Smooth muscle cell (in vitro differentiated cells): Measurements from ENCODE around the gene VPS37C. TPM values are rescaled to one million over a fixed set of nuclear protein-coding genes. Genes with fewer than 3 reads are reported as not detected.

Source experiments
- DNase-seq: peaks from one replicate; lab custom pipeline; 2025; ENCODE audit not compliant: unreplicated experiment; lab: John Stamatoyannopoulos, UW
- H2AFZ ChIP-seq: fragments of 200-600 bp; sonication (generic); 2 replicates; pipeline ENCODE4 v1.6.0; 2016; ENCODE audit warnings: antibody characterized with exemption, low read depth, mild to moderate bottlenecking
- H3F3A ChIP-seq: fragments of 200-600 bp; sonication (generic); 2 replicates; pipeline ENCODE4 v1.6.0; 2017; ENCODE audit warnings: antibody characterized with exemption, low read depth
- H3K27ac ChIP-seq: fragments of 200-600 bp; sonication (generic); 2 replicates; pipeline ENCODE4 v1.5.1; 2016; ENCODE audit warnings: low read depth, mild to moderate bottlenecking
- H3K27me3 ChIP-seq: fragments of 200-600 bp; sonication (generic); 2 replicates; pipeline ENCODE4 v1.6.1; 2016; ENCODE audit warnings: low read depth, mild to moderate bottlenecking
- H3K36me3 ChIP-seq: fragments of 200-600 bp; sonication (generic); 2 replicates; pipeline ENCODE4 v1.5.1; 2016; ENCODE audit warnings: low read depth
- H3K4me1 ChIP-seq: fragments of 200-600 bp; sonication (generic); 2 replicates; pipeline ENCODE4 v1.5.1; 2016; ENCODE audit warnings: low read depth
- H3K4me2 ChIP-seq: fragments of 200-600 bp; sonication (generic); 2 replicates; pipeline ENCODE4 v1.6.0; 2016; ENCODE audit warnings: mild to moderate bottlenecking
- H3K4me3 ChIP-seq: fragments of 200-600 bp; sonication (generic); 2 replicates; pipeline ENCODE4 v1.5.1; 2016; ENCODE audit warnings: mild to moderate bottlenecking
- H3K79me2 ChIP-seq: fragments of 200-600 bp; sonication (generic); 2 replicates; pipeline ENCODE4 v1.6.0; 2016; ENCODE audit warnings: low read depth, mild to moderate bottlenecking
- H3K9ac ChIP-seq: fragments of 200-600 bp; sonication (generic); 2 replicates; pipeline ENCODE4 v1.6.0; 2016; ENCODE audit warnings: low read depth
- H3K9me3 ChIP-seq: fragments of 200-600 bp; sonication (generic); replicated peaks from 2 replicates; pipeline ENCODE4 v1.5.1; 2016; ENCODE audit warnings: low read depth
- H4K20me1 ChIP-seq: fragments of 200-600 bp; sonication (generic); 2 replicates; pipeline ENCODE4 v1.6.0; 2016; ENCODE audit warnings: low read depth
- CTCF ChIP-seq: fragments of 200-600 bp; sonication (generic); IDR thresholded peaks from 2 replicates; pipeline ENCODE4 v1.5.1; 2017; ENCODE audit warnings: borderline replicate concordance, mild to moderate bottlenecking, antibody characterized with exemption; ENCODE audit not compliant: insufficient read depth, poor library complexity, severe bottlenecking
- WGBS: methylation state at CpG from one replicate; pipeline ENCODE4 v1.1.7; 2016; ENCODE audit warnings: low lambda C conversion rate; 5-methylcytosine and 5-hydroxymethylcytosine counted together
- polyA plus RNA-seq: library from polyadenylated mRNA; unstranded; fragments of >200 nt; fragmentation: Nextera tagmentation; extraction: Ambion mirVana; gene quantifications from 2 replicates; pipeline ENCODE4 v1.2.1, GENCODE V29; 2016
- total RNA-seq: library from RNA; depleted of rRNA; stranded (reverse); fragments of >200 nt; gene quantifications from 2 replicates; pipeline ENCODE4 v1.2.3, GENCODE V29; 2014

VPS37C gene
- total and polyA plus RNA-seq, 2 experiments from 2014 or later, result 8.8 to 15.4 TPM

- no peak overlapping the region for H2AFZ ChIP-seq
- no peak overlapping the region for H3K4me3 ChIP-seq
- peaks cover 44% of the 10 kb centered on the region for H4K20me1 ChIP-seq
- H3K4me1 ChIP-seq, result no peaks in the 10 kb centered on the region
- H3K27me3 ChIP-seq, result no peaks in the 10 kb centered on the region
- H3K36me3 ChIP-seq, result no peaks in the 10 kb centered on the region
- no peak overlapping the region for H3K27ac ChIP-seq
- H3K79me2 ChIP-seq, result no peaks in the 10 kb centered on the region
- peaks cover 14% of the 10 kb centered on the region for H3F3A ChIP-seq
- no peak overlapping the region for H3K4me2 ChIP-seq
- H3K9ac ChIP-seq, result no peak overlapping the region
- 95% methylated on average over 7 of the region's 7 CpGs for WGBS
- DNase-seq, result no peak
- H3K9me3 ChIP-seq, result no peaks in the 10 kb centered on the region
- TF ChIP-seq CTCF, result no peak
Measured at GRCh38 chr11:61133145-61133544, 28.1 kb downstream of the VPS37C start.

- H3K9me3 ChIP-seq, result no peaks in the 10 kb centered on the region
- H4K20me1 ChIP-seq, result peaks cover 39% of the 10 kb centered on the region
- H3F3A ChIP-seq, result peaks cover 14% of the 10 kb centered on the region
- no peak overlapping the region for H3K4me2 ChIP-seq
- H3K9ac ChIP-seq, result no peak overlapping the region
- H3K27ac ChIP-seq, result no peak overlapping the region
- no peak overlapping the region for H2AFZ ChIP-seq
- TF ChIP-seq CTCF, result no peak
- 100% methylated on average over 5 of the region's 5 CpGs for WGBS
- no peaks in the 10 kb centered on the region for H3K27me3 ChIP-seq
- DNase-seq, result no peak
- H3K36me3 ChIP-seq, result no peaks in the 10 kb centered on the region
- H3K4me1 ChIP-seq, result no peaks in the 10 kb centered on the region
- H3K79me2 ChIP-seq, result no peaks in the 10 kb centered on the region
- H3K4me3 ChIP-seq, result no peak overlapping the region
Measured at GRCh38 chr11:61132646-61133045, 28.6 kb downstream of the VPS37C start.

GRCh38 chr11:61131998-61132555 lies 29.1 kb downstream of the VPS37C start:
- H2AFZ ChIP-seq, result no peak overlapping the region
- H3K9me3 ChIP-seq, result no peaks in the 10 kb centered on the region
- DNase-seq, result no peak
- no peaks in the 10 kb centered on the region for H3K36me3 ChIP-seq
- peaks cover 35% of the 10 kb centered on the region for H4K20me1 ChIP-seq
- H3K9ac ChIP-seq, result no peak overlapping the region
- peaks cover 14% of the 10 kb centered on the region for H3F3A ChIP-seq
- H3K27me3 ChIP-seq, result no peaks in the 10 kb centered on the region
- H3K4me3 ChIP-seq, result no peak overlapping the region
- H3K4me1 ChIP-seq, result no peaks in the 10 kb centered on the region
- H3K4me2 ChIP-seq, result no peak overlapping the region
- no peak for TF ChIP-seq CTCF
- H3K27ac ChIP-seq, result no peak overlapping the region
- WGBS, result 99% methylated on average over 17 of the region's 19 CpGs
- no peaks in the 10 kb centered on the region for H3K79me2 ChIP-seq

GRCh38 chr11:61131586-61131985 lies 29.6 kb downstream of the VPS37C start:
- Histone ChIP-seq H3K27me3 (no peaks in the 10 kb centered on the region), H3K4me3 (no peak overlapping the region), H2AFZ (no peak overlapping the region), H3F3A (peaks cover 14% of the 10 kb centered on the region), H3K4me1 (no peaks in the 10 kb centered on the region), H3K9ac (no peak overlapping the region), H3K4me2 (no peak overlapping the region), H3K36me3 (no peaks in the 10 kb centered on the region), H3K79me2 (no peaks in the 10 kb centered on the region), H4K20me1 (peaks cover 30% of the 10 kb centered on the region), H3K9me3 (no peaks in the 10 kb centered on the region), H3K27ac (no peak overlapping the region)
- WGBS, result 97% methylated on average over 14 of the region's 14 CpGs
- no peak for TF ChIP-seq CTCF
- no peak for DNase-seq
